22Rv1 (cell line): ENCODE data around the gene KAT8.

ENCODE experiments used
- H3K27ac ChIP-seq: fragments of 450-650 bp; 2 replicates; pipeline ENCODE4 v1.5.1; 2017
- ZFX ChIP-seq: fragments of 450-650 bp; IDR thresholded peaks from 2 replicates; pipeline ENCODE4 v1.6.1; 2017; ENCODE audit warnings: antibody characterized with exemption, borderline replicate concordance
- TF ChIP-seq, protein P1 (sequence below): fragments of 450-650 bp; IDR thresholded peaks from 2 replicates; pipeline ENCODE4 v1.5.1; 2017; ENCODE audit warnings: mild to moderate bottlenecking

The KAT8 gene

DNA sequence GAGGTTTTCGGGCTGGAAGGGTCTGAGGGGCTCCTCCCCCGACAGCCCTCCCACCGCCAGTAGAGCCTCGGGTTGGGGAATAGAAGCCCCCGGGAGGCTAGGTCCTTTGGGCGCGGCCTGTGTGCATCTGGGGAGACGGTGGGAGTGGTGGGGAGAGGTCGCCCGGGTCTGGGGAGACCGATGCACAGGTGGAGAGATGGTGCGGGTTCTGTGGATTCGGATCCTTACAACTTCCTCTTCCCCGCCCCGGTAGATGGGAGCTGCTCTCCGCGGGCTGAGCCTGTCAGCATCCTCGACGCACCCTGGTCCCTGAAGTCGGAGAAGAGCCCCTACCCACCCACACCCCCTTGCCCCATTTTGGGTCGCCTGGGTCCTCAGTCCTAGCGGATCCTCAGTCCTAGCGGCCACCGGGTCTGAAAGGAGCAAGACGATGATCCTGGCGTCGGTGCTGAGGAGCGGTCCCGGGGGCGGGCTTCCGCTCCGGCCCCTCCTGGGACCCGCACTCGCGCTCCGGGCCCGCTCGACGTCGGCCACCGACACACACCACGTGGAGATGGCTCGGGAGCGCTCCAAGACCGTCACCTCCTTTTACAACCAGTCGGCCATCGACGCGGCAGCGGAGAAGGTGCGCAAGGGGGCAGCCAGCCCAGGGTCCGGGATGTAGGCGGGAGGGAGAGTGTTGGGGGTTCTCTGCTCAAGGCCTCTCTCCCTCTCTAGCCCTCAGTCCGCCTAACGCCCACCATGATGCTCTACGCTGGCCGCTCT lies 8.5 kb upstream of the KAT8 start:
- TF ChIP-seq, protein P1, sequence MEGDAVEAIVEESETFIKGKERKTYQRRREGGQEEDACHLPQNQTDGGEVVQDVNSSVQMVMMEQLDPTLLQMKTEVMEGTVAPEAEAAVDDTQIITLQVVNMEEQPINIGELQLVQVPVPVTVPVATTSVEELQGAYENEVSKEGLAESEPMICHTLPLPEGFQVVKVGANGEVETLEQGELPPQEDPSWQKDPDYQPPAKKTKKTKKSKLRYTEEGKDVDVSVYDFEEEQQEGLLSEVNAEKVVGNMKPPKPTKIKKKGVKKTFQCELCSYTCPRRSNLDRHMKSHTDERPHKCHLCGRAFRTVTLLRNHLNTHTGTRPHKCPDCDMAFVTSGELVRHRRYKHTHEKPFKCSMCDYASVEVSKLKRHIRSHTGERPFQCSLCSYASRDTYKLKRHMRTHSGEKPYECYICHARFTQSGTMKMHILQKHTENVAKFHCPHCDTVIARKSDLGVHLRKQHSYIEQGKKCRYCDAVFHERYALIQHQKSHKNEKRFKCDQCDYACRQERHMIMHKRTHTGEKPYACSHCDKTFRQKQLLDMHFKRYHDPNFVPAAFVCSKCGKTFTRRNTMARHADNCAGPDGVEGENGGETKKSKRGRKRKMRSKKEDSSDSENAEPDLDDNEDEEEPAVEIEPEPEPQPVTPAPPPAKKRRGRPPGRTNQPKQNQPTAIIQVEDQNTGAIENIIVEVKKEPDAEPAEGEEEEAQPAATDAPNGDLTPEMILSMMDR, result no peak
- TF ChIP-seq ZFX, result no peak
- H3K27ac ChIP-seq, result peak overlapping the region; percentile 69

DNA sequence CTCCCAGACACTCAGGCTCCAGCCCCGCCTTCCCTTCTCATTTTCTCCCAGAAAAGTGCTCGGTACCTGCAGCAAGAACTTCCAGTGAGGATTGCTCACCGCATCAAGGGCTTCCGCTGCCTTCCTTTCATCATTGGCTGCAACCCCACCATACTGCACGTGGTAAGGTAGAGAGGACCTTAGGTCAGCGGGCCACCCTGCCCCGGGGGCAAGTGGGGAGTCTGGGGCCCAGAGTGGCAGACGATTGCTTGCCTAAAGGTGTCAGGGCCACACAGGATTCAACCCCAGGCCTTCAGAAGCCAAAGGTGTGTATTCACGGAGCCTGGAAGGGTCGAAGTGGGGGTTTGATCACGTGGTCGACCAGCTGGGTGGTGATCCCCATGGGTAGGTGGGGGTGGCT lies 7.8 kb upstream of the KAT8 start:
- TF ChIP-seq, protein P1, result no peak
- no peak for TF ChIP-seq ZFX

DNA sequence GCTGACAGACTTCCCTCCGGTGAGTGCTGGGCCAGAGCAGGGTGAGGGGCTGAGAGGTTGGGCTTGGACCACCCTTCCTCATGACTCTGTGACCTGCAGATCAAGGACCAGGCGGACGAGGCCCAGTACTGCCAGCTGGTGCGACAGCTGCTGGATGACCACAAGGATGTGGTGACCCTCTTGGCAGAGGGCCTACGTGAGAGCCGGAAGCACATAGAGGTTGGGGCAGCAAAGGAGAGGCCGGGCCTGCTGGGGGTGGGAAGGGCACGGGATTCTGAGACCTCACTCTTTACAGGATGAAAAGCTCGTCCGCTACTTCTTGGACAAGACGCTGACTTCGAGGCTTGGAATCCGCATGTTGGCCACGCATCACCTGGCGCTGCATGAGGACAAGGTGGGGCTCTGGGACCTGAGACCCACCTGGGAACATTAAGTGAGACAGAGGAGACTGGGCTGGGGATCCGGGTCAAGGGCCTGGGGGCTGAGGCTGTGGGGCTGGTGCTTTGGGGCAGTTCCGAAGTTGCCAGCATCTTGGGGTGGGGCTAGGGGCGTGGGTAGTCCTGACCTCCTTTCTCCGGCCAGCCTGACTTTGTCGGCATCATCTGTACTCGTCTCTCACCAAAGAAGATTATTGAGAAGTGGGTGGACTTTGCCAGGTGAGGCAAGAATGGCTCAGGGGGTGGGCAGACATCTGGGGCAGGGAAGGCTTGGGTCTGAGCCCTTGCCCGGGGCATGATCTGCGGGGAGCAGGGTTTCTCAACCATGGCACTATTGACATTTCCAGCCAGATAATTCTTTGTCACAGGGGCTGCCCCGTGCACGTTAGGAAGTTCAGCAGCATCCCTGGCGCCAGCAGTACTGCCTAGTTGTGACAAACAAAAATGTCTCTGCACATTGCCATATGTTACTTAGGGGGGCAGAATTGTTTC lies 7.1 kb upstream of the KAT8 start:
- no peak for TF ChIP-seq ZFX
- TF ChIP-seq, protein P1, result no peak
- H3K27ac ChIP-seq, result no peak overlapping the region

More for the DNA sequence above, 7.8 kb upstream of the KAT8 start:
- H3K27ac ChIP-seq, result 0 out of 2 replicates have a peak overlapping the region, but pooled peaks have one; percentile 69

DNA sequence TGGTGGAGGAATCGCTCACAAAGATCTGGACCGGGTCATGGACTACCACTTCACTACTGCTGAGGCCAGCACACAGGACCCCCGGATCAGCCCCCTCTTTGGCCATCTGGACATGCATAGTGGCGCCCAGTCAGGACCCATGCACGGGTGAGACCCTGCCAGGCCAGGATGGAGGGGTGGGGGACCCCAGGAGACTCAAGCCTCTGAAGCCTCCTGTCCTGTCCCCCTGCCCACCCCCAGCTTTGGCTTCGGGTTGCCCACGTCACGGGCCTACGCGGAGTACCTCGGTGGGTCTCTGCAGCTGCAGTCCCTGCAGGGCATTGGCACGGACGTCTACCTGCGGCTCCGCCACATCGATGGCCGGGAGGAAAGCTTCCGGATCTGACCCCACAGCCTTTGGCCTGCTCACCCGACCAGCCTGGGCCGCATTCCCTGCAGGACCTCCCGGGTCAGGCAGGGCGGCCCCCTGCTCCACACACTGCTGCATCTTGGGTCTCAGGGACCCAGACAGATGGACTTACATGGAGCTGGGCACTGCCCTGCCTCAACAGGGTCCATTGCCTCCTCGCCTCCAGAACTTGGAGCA lies 5.5 kb upstream of the KAT8 start:
- H3K27ac ChIP-seq, result no peak overlapping the region
- TF ChIP-seq, protein P1, result no peak
- TF ChIP-seq ZFX, result no peak

DNA sequence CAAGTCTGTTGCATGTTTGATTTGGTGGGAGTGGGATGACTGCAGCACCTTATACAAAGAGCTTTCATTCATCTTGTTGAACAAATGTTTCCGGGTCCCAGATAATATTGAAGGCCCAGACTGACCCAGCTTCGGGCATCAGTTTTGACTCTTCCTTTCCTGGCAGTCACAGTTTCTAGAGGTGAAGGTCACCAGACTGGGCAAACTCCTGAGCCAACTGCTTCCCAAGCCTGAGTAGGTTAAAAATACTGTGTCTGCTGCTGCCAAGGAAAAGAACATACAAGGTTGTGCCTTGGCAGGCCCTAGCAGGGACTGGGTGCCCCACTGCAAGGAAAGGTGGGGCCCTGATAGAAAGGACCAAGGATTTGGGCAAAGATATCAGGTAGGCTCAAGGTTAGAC lies 4.8 kb upstream of the KAT8 start:
- TF ChIP-seq, protein P1, result no peak
- TF ChIP-seq ZFX, result no peak
- peak overlapping the region; percentile 77 for H3K27ac ChIP-seq

DNA sequence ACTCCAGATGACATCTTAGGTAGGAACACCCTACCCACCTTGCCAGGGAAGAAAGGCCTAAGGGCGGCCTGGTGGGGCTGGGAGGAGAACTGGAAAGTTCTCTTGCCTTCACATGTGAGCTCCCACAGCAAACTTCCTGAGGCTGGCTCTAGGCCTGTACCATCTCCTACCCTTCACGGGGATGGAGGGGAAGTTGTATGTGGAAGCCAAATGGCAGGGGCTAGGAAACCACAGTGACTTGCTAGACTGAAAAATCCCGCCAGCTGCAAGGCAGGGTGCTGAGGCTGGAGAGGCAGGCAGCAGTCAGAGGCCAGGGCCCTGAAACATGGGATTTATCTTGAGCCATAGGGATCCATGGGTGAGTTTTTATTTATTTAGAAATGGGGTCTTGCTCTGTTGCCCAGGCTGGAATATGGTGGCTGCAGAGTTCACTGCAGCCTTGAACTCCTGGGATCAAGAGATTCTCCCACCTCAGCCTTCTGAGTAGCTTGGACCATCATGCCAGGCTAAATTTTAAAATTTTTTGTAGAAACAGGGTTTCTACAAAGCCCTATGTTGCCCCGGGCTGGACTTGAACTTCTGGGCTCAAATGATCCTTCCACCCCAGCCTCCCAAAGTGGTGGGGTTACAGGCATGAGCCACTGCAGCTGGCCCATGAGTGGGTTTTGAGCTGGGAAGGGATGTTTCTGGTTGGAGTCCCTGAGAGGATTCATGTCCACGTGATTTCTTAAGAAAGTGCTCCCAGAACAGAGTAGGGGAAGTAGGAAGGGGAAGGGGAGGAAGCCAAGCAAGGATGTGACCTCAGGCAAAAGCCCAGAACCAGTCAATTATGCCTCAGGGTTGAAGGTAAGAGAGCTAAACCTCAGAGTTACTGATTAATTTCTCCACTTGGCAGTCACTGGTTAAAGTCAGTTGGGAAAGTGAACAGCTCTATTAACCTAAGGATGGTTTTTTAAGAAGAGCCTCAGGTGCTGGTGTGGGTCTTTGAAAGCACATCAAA lies 4.0 kb upstream of the KAT8 start:
- peak overlapping the region; percentile 77 for H3K27ac ChIP-seq

More for the DNA sequence above, 4.0 kb upstream of the KAT8 start:
- TF ChIP-seq, protein P1, result no peak
- TF ChIP-seq ZFX, result no peak
